Stimulated activated naive CD4-positive, alpha-beta T cell treated with Interleukin-2 at 50 U/mL for 16 hours (primary cell): ENCODE data around the gene MROH2B.
"Not testable (repeated sequence)": the region's sequence is repeated elsewhere in the genome, so short reads cannot be mapped to it uniquely, and the experiment has no call there.

Experiments used
- DNase-seq: peaks from one replicate; lab custom pipeline; 2025; lab: John Stamatoyannopoulos, UW

The MROH2B gene

GRCh38 chr5:41022600-41022999, 48.5 kb downstream of the MROH2B start:
- not testable (repeated sequence) for DNase-seq

- no peak for DNase-seq
Measured at GRCh38 chr5:41012318-41012717, 58.8 kb downstream of the MROH2B start.

GRCh38 chr5:41010572-41010971, 60.6 kb downstream of the MROH2B start:
- no peak for DNase-seq

GRCh38 chr5:41009232-41009631, 61.9 kb downstream of the MROH2B start:
- DNase-seq: no peak

- DNase-seq: no peak
Measured at GRCh38 chr5:41004931-41005330, 66.2 kb downstream of the MROH2B start.

GRCh38 chr5:41003670-41004376, 67.3 kb downstream of the MROH2B start:
- DNase-seq: no peak

- DNase-seq: no peak
Measured at GRCh38 chr5:40999966-41000365, 71.2 kb downstream of the MROH2B start.

- no peak for DNase-seq
Measured at GRCh38 chr5:40999142-40999541, 72.0 kb downstream of the MROH2B start.

- no peak for DNase-seq
Measured at GRCh38 chr5:40995801-40996586, 75.1 kb downstream of the MROH2B start.

- no peak for DNase-seq
Measured at GRCh38 chr5:40991981-40992559, 79.1 kb downstream of the MROH2B start.

GRCh38 chr5:40991168-40991980, 79.8 kb downstream of the MROH2B start:
- no peak for DNase-seq

- no peak for DNase-seq
Measured at GRCh38 chr5:40988746-40989510, 82.2 kb downstream of the MROH2B start.

GRCh38 chr5:40987349-40987748, 83.8 kb downstream of the MROH2B start:
- no peak for DNase-seq

GRCh38 chr5:40986666-40987065, 84.5 kb downstream of the MROH2B start:
- no peak for DNase-seq

- DNase-seq: no peak
Measured at GRCh38 chr5:40985501-40985900, 85.6 kb downstream of the MROH2B start.

- no peak for DNase-seq
Measured at GRCh38 chr5:40984884-40985283, 86.3 kb downstream of the MROH2B start.

- DNase-seq: no peak
Measured at GRCh38 chr5:40983781-40984180, 87.4 kb downstream of the MROH2B start.

- no peak for DNase-seq
Measured at GRCh38 chr5:40981420-40981819, 89.7 kb downstream of the MROH2B start.

GRCh38 chr5:40976836-40977235, 94.3 kb downstream of the MROH2B start:
- no peak for DNase-seq

GRCh38 chr5:40976041-40976440, 95.1 kb downstream of the MROH2B start:
- no peak for DNase-seq

- no peak for DNase-seq
Measured at GRCh38 chr5:40973364-40974004, 97.7 kb downstream of the MROH2B start.
